CD4-positive, CD25-positive, alpha-beta regulatory T cell (primary cell): ENCODE measurements around the gene STAG2. TPM values are rescaled to one million over a fixed set of nuclear protein-coding genes. Genes with fewer than 3 reads are reported as not detected.
A peak's percentile ranks its signal among the peaks of the same experiment; 100 is the strongest.
"Not testable (repeated sequence)": the region's sequence is repeated elsewhere in the genome, so short reads cannot be mapped to it uniquely, and the experiment has no call there.

Experiments
- ATAC-seq, 2 donors: fragments of 150-1000 bp; cut with Tn5 transposase; one replicate each; pipeline ENCODE4 v1.10.0; 2021; ENCODE audit warnings: low read depth in 2 of 2, moderate number of reproducible peaks in 2 of 2, moderate library complexity in 1 of 2
- DNase-seq, 3 donors: peaks; one replicate each; pipeline versions ENCODE4 v3.0.0 to v3.0.0-alpha.2; 2012 to 2022; ENCODE audit warnings: mixed read lengths in 1 of 3
- H3K27ac ChIP-seq: one replicate; pipeline ENCODE4 v1.7.0; 2013; ENCODE audit warnings: mild to moderate bottlenecking, low read length; ENCODE audit not compliant: insufficient read depth, poor library complexity, severe bottlenecking
- H3K27me3 ChIP-seq: one replicate; pipeline ENCODE4 v1.7.0; 2013; ENCODE audit warnings: low read length; ENCODE audit not compliant: control insufficient read depth, insufficient read depth
- H3K36me3 ChIP-seq: one replicate; pipeline ENCODE4 v1.7.0; 2013; ENCODE audit warnings: mild to moderate bottlenecking, low read length, moderate library complexity; ENCODE audit not compliant: control insufficient read depth, insufficient read depth
- H3K4me1 ChIP-seq: 2 replicates; pipeline ENCODE4 v1.7.0; 2013; ENCODE audit warnings: mild to moderate bottlenecking, low read length; ENCODE audit not compliant: insufficient read depth, control insufficient read depth, poor library complexity, severe bottlenecking
- H3K4me3 ChIP-seq: one replicate; pipeline ENCODE4 v1.7.0; 2013; ENCODE audit warnings: low read depth, mild to moderate bottlenecking, low read length, moderate library complexity
- H3K9me3 ChIP-seq, 2 experiments: 1 replicate in 1 of 2; 2 replicates in 1 of 2; pipeline ENCODE4 v1.7.0; 2013; ENCODE audit warnings: low read length in 2 of 2, mild to moderate bottlenecking in 1 of 2, moderate library complexity in 1 of 2; ENCODE audit not compliant: control insufficient read depth in 2 of 2
- H3K27ac Mint-ChIP-seq, 3 donors: one replicate each; pipeline ENCODE4 v1.8.0; 2020 to 2022; ENCODE audit warnings: mild to moderate bottlenecking in 3 of 3, mixed read lengths in 3 of 3, moderate library complexity in 2 of 3
- H3K27me3 Mint-ChIP-seq: one replicate; pipeline ENCODE4 v1.8.0; 2022; ENCODE audit warnings: mild to moderate bottlenecking, mixed read lengths
- H3K36me3 Mint-ChIP-seq: one replicate; pipeline ENCODE4 v1.8.0; 2020; ENCODE audit warnings: mixed read lengths
- H3K4me1 Mint-ChIP-seq, 4 donors: one replicate each; pipeline ENCODE4 v1.8.0; 2020 to 2022; ENCODE audit warnings: mixed read lengths in 4 of 4, mild to moderate bottlenecking in 1 of 4
- H3K4me3 Mint-ChIP-seq, 4 donors: one replicate each; pipeline ENCODE4 v1.8.0; 2020 to 2022; ENCODE audit warnings: mild to moderate bottlenecking in 4 of 4, mixed read lengths in 4 of 4, moderate library complexity in 3 of 4
- H3K9me3 Mint-ChIP-seq, 7 donors: one replicate each; pipeline ENCODE4 v1.8.0; 2020 to 2022; ENCODE audit warnings: mixed read lengths in 7 of 7, mild to moderate bottlenecking in 3 of 7, moderate library complexity in 2 of 7
- polyA plus RNA-seq, 4 donors: library from polyadenylated mRNA; unstranded; fragments of 300-500 nt; fragmentation: Illumina TruSeq; gene quantifications; one replicate each; pipeline ENCODE4 v1.2.3, GENCODE V29; 2021
- total RNA-seq: library from RNA; stranded (reverse); gene quantifications from one replicate; pipeline ENCODE4 v1.2.3, GENCODE V29; 2022

The STAG2 gene
- total and polyA plus RNA-seq, 5 donors from 2014 or later, result 43.1 to 79.4 (median 48.7) TPM

GRCh38 chrX:124097116-124097515, 135.6 kb downstream of the STAG2 start:
- no peaks in the 10 kb centered on the region for H3K27me3 ChIP-seq
- Mint-ChIP-seq H3K4me3 (no peak overlapping the region), H3K9me3 (no peaks in the 10 kb centered on the region), H3K36me3 (peaks cover 11% of the 10 kb centered on the region), H3K4me1 (peaks cover 0 to 15% (median 0%) of the 10 kb centered on the region in 4 donors), H3K27me3 (no peaks in the 10 kb centered on the region), H3K27ac (peak overlapping the region in 1 of 3 donors; percentile 15)
- DNase-seq, result no peak
- H3K9me3 ChIP-seq, result no peaks in the 10 kb centered on the region
- peaks cover 50% of the 10 kb centered on the region for H3K36me3 ChIP-seq
- no peak for ATAC-seq
- H3K27ac ChIP-seq, result no peak overlapping the region
- H3K4me3 ChIP-seq, result no peak overlapping the region
- H3K4me1 ChIP-seq, result no peaks in the 10 kb centered on the region

- H3K27me3 Mint-ChIP-seq, result no peaks in the 10 kb centered on the region
- H3K9me3 Mint-ChIP-seq, result no peaks in the 10 kb centered on the region
- Histone ChIP-seq H3K36me3 (peaks cover 41% of the 10 kb centered on the region), H3K4me3 (no peak overlapping the region), H3K27ac (no peak overlapping the region), H3K4me1 (no peaks in the 10 kb centered on the region), H3K27me3 (no peaks in the 10 kb centered on the region), H3K9me3 (no peaks in the 10 kb centered on the region)
- peak overlapping the region in 1 of 3 donors; percentile 13 for H3K27ac Mint-ChIP-seq
- ATAC-seq (peak; percentile 42 to 52), DNase-seq (peak in 2 of 3 donors; percentile 28 to 41)
- H3K4me1 Mint-ChIP-seq, result peaks cover 0 to 15% (median 0%) of the 10 kb centered on the region in 4 donors
- peaks cover 7% of the 10 kb centered on the region for H3K36me3 Mint-ChIP-seq
- H3K4me3 Mint-ChIP-seq, result no peak overlapping the region
Measured at GRCh38 chrX:124098089-124098488, 136.6 kb downstream of the STAG2 start.

- no peaks in the 10 kb centered on the region for H3K27me3 Mint-ChIP-seq
- H3K9me3 Mint-ChIP-seq, result peaks cover 0 to 3% (median 0%) of the 10 kb centered on the region in 7 donors
- ATAC-seq, result no peak
- no peaks in the 10 kb centered on the region for H3K4me1 ChIP-seq
- H3K27ac Mint-ChIP-seq, result no peak overlapping the region
- no peaks in the 10 kb centered on the region for H3K36me3 Mint-ChIP-seq
- no peak for DNase-seq
- H3K9me3 ChIP-seq, result no peaks in the 10 kb centered on the region
- H3K4me3 ChIP-seq, result no peak overlapping the region
- H3K4me1 Mint-ChIP-seq, result no peaks in the 10 kb centered on the region
- H3K27me3 ChIP-seq, result no peaks in the 10 kb centered on the region
- no peak overlapping the region for H3K4me3 Mint-ChIP-seq
- no peak overlapping the region for H3K27ac ChIP-seq
- H3K36me3 ChIP-seq, result peaks cover 19% of the 10 kb centered on the region
Measured at GRCh38 chrX:124103966-124104365, 142.5 kb downstream of the STAG2 start.

GRCh38 chrX:124104512-124104911, 143.0 kb downstream of the STAG2 start:
- ATAC-seq, H3K4me3 Mint-ChIP-seq, H3K27me3 Mint-ChIP-seq: not testable (repeated sequence)

GRCh38 chrX:124113621-124114600, 152.4 kb downstream of the STAG2 start:
- no peaks in the 10 kb centered on the region for H3K4me1 ChIP-seq
- no peaks in the 10 kb centered on the region for H3K9me3 ChIP-seq
- Mint-ChIP-seq H3K27me3 (no peaks in the 10 kb centered on the region), H3K27ac (no peak overlapping the region), H3K36me3 (no peaks in the 10 kb centered on the region), H3K9me3 (peaks cover 0 to 3% (median 0%) of the 10 kb centered on the region in 7 donors), H3K4me3 (no peak overlapping the region), H3K4me1 (peaks cover 0 to 2% (median 0%) of the 10 kb centered on the region in 4 donors)
- no peak for ATAC-seq
- no peak overlapping the region for H3K4me3 ChIP-seq
- no peaks in the 10 kb centered on the region for H3K36me3 ChIP-seq
- H3K27ac ChIP-seq, result no peak overlapping the region
- no peaks in the 10 kb centered on the region for H3K27me3 ChIP-seq
- DNase-seq, result no peak

More at GRCh38 chrX:124104512-124104911, 143.0 kb downstream of the STAG2 start:
- peaks cover 15% of the 10 kb centered on the region for H3K36me3 ChIP-seq
- H3K27me3 ChIP-seq, H3K4me1 Mint-ChIP-seq, DNase-seq, H3K9me3 ChIP-seq, H3K9me3 Mint-ChIP-seq, H3K36me3 Mint-ChIP-seq, H3K4me3 ChIP-seq, H3K27ac Mint-ChIP-seq, H3K27ac ChIP-seq, H3K4me1 ChIP-seq: not testable (repeated sequence)

GRCh38 chrX:124117325-124117724, 155.8 kb downstream of the STAG2 start:
- Mint-ChIP-seq H3K4me3 (no peak overlapping the region), H3K27ac (no peak overlapping the region), H3K4me1 (no peaks in the 10 kb centered on the region), H3K9me3 (peaks cover 0 to 3% (median 0%) of the 10 kb centered on the region in 7 donors), H3K27me3 (no peaks in the 10 kb centered on the region), H3K36me3 (no peaks in the 10 kb centered on the region)
- H3K27ac ChIP-seq, result no peak overlapping the region
- no peaks in the 10 kb centered on the region for H3K4me1 ChIP-seq
- no peak for DNase-seq
- no peak for ATAC-seq
- no peaks in the 10 kb centered on the region for H3K36me3 ChIP-seq
- no peaks in the 10 kb centered on the region for H3K9me3 ChIP-seq
- no peak overlapping the region for H3K4me3 ChIP-seq
- H3K27me3 ChIP-seq, result no peaks in the 10 kb centered on the region

GRCh38 chrX:124125471-124125870, 164.0 kb downstream of the STAG2 start:
- Mint-ChIP-seq H3K9me3 (no peaks in the 10 kb centered on the region), H3K27ac (no peak overlapping the region), H3K36me3 (no peaks in the 10 kb centered on the region), H3K4me3 (no peak overlapping the region), H3K27me3 (no peaks in the 10 kb centered on the region), H3K4me1 (no peaks in the 10 kb centered on the region)
- Histone ChIP-seq H3K4me1 (no peaks in the 10 kb centered on the region), H3K36me3 (no peaks in the 10 kb centered on the region), H3K9me3 (no peaks in the 10 kb centered on the region), H3K27ac (no peak overlapping the region), H3K27me3 (no peaks in the 10 kb centered on the region), H3K4me3 (no peak overlapping the region)
- DNase-seq (no peak), ATAC-seq (no peak)

GRCh38 chrX:124127496-124127895, 166.0 kb downstream of the STAG2 start:
- Histone ChIP-seq H3K36me3 (no peaks in the 10 kb centered on the region), H3K4me1 (no peaks in the 10 kb centered on the region), H3K9me3 (no peaks in the 10 kb centered on the region), H3K27me3 (no peaks in the 10 kb centered on the region), H3K4me3 (no peak overlapping the region), H3K27ac (no peak overlapping the region)
- DNase-seq (no peak), ATAC-seq (no peak)
- no peak overlapping the region for H3K4me3 Mint-ChIP-seq
- no peaks in the 10 kb centered on the region for H3K36me3 Mint-ChIP-seq
- H3K9me3 Mint-ChIP-seq, result no peaks in the 10 kb centered on the region
- no peaks in the 10 kb centered on the region for H3K27me3 Mint-ChIP-seq
- no peak overlapping the region for H3K27ac Mint-ChIP-seq
- no peaks in the 10 kb centered on the region for H3K4me1 Mint-ChIP-seq
